Bronchial epithelial cell (primary cell): Measurements from ENCODE around the gene PTPN12. TPM values are rescaled to one million over a fixed set of nuclear protein-coding genes. Genes with fewer than 3 reads are reported as not detected.
"Not testable (repeated sequence)": the region's sequence is repeated elsewhere in the genome, so short reads cannot be mapped to it uniquely, and the experiment has no call there.

Source experiments
- DNase-seq: peaks from one replicate; pipeline ENCODE4 v3.0.0-alpha.2; 2010; ENCODE audit warnings: low read depth
- FAIRE-seq: peaks from 2 replicates; lab custom pipeline; 2011; peaks lifted over from hg19 to GRCh38; lab: Jason Lieb, UNC
- H3K27me3 ChIP-seq: 2 replicates; pipeline ENCODE4 v1.5.1; 2011; ENCODE audit warnings: low read length; ENCODE audit not compliant: control insufficient read depth, insufficient read depth
- H3K36me3 ChIP-seq: 2 replicates; pipeline ENCODE4 v1.5.1; 2011; ENCODE audit warnings: low read length; ENCODE audit not compliant: control insufficient read depth, insufficient read depth
- H3K4me3 ChIP-seq: 2 replicates; pipeline ENCODE4 v1.5.1; 2011; ENCODE audit warnings: mild to moderate bottlenecking, low read depth, low read length, control low read depth
- CTCF ChIP-seq: IDR thresholded peaks from 2 replicates; pipeline ENCODE4 v1.5.1; 2011; ENCODE audit warnings: mild to moderate bottlenecking, moderate library complexity, low read length, control low read depth, inconsistent platforms; ENCODE audit not compliant: insufficient read depth, severe bottlenecking
- total RNA-seq: library from RNA; depleted of rRNA; stranded (reverse); fragments of >200 nt; gene quantifications from 2 replicates; pipeline ENCODE4 v1.2.1, GENCODE V29; 2014

PTPN12 gene
- total RNA-seq, 1 donor from 2014 or later, result 25.0 TPM

DNA sequence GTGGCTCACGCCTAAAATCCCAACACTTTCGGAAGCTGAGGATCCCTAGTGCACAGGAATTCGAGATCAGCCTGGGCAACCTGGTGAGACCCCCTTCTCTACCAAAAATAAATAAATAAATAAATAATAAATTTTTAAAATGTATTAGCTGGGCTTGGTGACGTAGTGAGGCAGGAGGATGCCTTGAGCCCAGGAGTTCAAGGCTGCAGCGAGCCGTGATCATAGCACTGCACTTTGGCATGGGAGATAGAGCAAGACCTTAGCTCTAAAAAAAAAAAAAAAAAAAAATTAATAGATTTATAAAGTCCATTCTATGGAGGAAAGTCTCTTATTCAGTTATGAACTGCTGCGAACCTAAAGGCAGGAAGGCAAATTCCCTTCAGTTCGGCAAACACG is 1.1 kb upstream of the PTPN12 start:
- Histone ChIP-seq H3K36me3 (no peaks in the 10 kb centered on the region), H3K27me3 (no peaks in the 10 kb centered on the region), H3K4me3 (peak overlapping the region; percentile 44)
- FAIRE-seq (no peak), DNase-seq (no peak)
- no peak for TF ChIP-seq CTCF

- Histone ChIP-seq H3K27me3 (no peaks in the 10 kb centered on the region), H3K4me3 (peak overlapping the region; percentile 44), H3K36me3 (no peaks in the 10 kb centered on the region)
- FAIRE-seq (no peak), DNase-seq (peak; percentile 88)
- TF ChIP-seq CTCF, result no peak
These were observed 521 bp upstream of the PTPN12 start for GRCh38 chr7:77536413-77537135.

DNA sequence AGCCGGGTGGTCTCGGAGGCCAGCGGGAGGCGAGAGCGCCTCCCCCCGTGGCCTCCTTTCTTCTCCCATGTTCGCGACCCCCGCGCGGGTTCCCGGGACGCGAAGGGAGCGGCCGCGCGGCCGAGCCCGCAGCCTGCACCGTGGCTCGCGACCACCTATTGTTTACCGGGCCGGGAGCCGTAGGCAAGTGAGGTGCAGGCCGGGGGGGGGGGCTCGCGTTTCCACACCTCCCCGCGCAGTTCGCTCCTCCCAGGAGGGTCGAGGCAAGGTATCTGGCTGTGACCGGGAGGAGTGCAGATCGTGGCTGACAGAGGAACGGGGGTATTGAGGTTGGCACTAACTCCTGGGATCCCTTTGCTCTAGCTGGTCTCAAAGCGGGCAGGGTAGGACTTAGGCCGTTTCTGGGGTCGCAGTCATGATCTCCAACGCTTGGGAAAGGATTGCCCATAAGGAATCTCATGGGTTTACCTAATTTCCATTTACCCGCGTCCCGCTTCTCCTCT is 734 bp downstream of the PTPN12 start:
- DNase-seq (peak; percentile 37), FAIRE-seq (no peak)
- Histone ChIP-seq H3K36me3 (no peaks in the 10 kb centered on the region), H3K27me3 (no peaks in the 10 kb centered on the region), H3K4me3 (peak overlapping the region; percentile 62)
- no peak for TF ChIP-seq CTCF

- no peak for FAIRE-seq
- Histone ChIP-seq H3K4me3 (peak overlapping the region; percentile 62), H3K36me3 (no peaks in the 10 kb centered on the region), H3K27me3 (no peaks in the 10 kb centered on the region)
- peak; percentile 88 for DNase-seq
- no peak for TF ChIP-seq CTCF
These were observed 1.5 kb downstream of the PTPN12 start for GRCh38 chr7:77538281-77539212.

- DNase-seq, result peak; percentile 30
- FAIRE-seq, result no peak
- Histone ChIP-seq H3K27me3 (no peaks in the 10 kb centered on the region), H3K4me3 (no peak overlapping the region), H3K36me3 (no peaks in the 10 kb centered on the region)
- TF ChIP-seq CTCF, result no peak
These were observed 3.3 kb downstream of the PTPN12 start for GRCh38 chr7:77540402-77540822.

- FAIRE-seq, H3K4me3 ChIP-seq, DNase-seq: not testable (repeated sequence)
These were observed 3.9 kb downstream of the PTPN12 start for GRCh38 chr7:77540993-77541392.

More at GRCh38 chr7:77540993-77541392, 3.9 kb downstream of the PTPN12 start:
- not testable (repeated sequence) for H3K27me3 ChIP-seq, H3K36me3 ChIP-seq
